SK-N-MC (cell line): ENCODE measurements around the gene POLDIP3.
"Not testable (repeated sequence)": the region's sequence is repeated elsewhere in the genome, so short reads cannot be mapped to it uniquely, and the experiment has no call there.

ENCODE experiments used
- DNase-seq: peaks from one replicate; pipeline ENCODE4 v3.0.0-alpha.2; 2011; ENCODE audit warnings: low read depth, low spot score
- H3K27ac ChIP-seq: fragments of 200-600 bp; sonication (generic); 2 replicates; pipeline ENCODE4 v1.5.1; 2016; ENCODE audit warnings: mixed run types
- H3K36me3 ChIP-seq: fragments of 200-600 bp; sonication (generic); 2 replicates; pipeline ENCODE4 v1.6.1; 2017; ENCODE audit warnings: antibody characterized with exemption, low read length, mixed read lengths; ENCODE audit not compliant: insufficient read depth
- H3K4me3 ChIP-seq: fragments of 200-600 bp; sonication (generic); 2 replicates; pipeline ENCODE4 v1.5.1; 2016
- H3K9ac ChIP-seq: fragments of 200-600 bp; sonication (generic); 2 replicates; pipeline ENCODE4 v1.8.0; 2017; ENCODE audit warnings: mixed run types, mixed read lengths; ENCODE audit not compliant: insufficient read length
- H3K9me3 ChIP-seq: fragments of 200-600 bp; sonication (generic); 2 replicates; pipeline ENCODE4 v1.6.1; 2017; ENCODE audit warnings: low read depth, mild to moderate bottlenecking, antibody characterized with exemption, low read length, moderate library complexity, mixed read lengths
- EZH2 ChIP-seq: fragments of 200-600 bp; sonication (generic); IDR thresholded peaks from one replicate; pipeline ENCODE4 v1.6.1; 2017; ENCODE audit warnings: antibody characterized with exemption
- FOXP2 ChIP-seq: optimal IDR thresholded peaks from 2 replicates; pipeline ENCODE3; 2011; ENCODE audit warnings: mild to moderate bottlenecking, moderate library complexity; ENCODE audit not compliant: insufficient read depth; ENCODE audit errors: extremely low read length, control extremely low read depth
- POLR2AphosphoS5 ChIP-seq: IDR thresholded peaks from 2 replicates; pipeline ENCODE4 v1.6.1; 2012; ENCODE audit warnings: mild to moderate bottlenecking, low read depth, low read length, borderline replicate concordance

Gene POLDIP3

DNA sequence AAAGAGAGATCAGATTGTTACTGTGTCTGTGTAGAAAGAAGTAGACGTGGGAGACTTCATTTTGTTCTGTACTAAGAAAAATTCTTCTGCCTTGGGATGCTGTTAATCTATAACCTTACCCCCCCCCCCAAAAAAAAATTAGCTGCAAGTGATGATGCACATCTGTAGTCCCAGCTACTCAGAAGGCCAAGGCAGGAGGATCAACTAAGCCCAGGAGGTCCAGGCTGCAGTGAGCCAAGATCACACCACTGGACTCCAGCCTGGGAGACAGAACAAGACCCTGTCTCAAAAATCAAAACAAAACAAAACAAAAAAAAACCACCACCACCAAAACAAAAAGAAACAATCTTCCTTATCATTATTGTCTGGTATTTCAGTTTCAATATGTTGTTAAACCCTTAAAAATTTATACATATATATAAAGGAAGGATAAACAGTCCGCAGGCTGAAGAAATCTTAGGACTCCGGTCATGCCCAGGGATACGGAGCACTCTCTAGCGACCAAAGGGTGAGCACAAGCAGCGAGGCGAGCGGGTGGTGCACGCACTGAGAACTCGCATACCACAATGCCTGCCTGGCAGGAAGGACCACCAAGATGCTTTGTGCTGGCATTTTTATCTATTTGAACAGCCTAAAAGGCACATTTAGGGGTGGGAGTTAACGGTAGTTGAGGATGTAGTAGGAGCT is 6.4 kb downstream of the POLDIP3 start:
- peak overlapping the region; percentile 82 for H3K27ac ChIP-seq
- DNase-seq = no peak
- TF ChIP-seq FOXP2 = no peak
- TF ChIP-seq POLR2AphosphoS5 = no peak
- TF ChIP-seq EZH2 = no peak
- peaks cover 48% of the 10 kb centered on the region for H3K36me3 ChIP-seq
- H3K9ac ChIP-seq = no peak overlapping the region
- H3K9me3 ChIP-seq = no peaks in the 10 kb centered on the region
- peak overlapping the region; percentile 54 for H3K4me3 ChIP-seq

GRCh38 chr22:42607641-42608040 is 7.0 kb downstream of the POLDIP3 start:
- not testable (repeated sequence) for DNase-seq, H3K9me3 ChIP-seq, H3K9ac ChIP-seq, H3K27ac ChIP-seq, H3K4me3 ChIP-seq
- peaks cover 51% of the 10 kb centered on the region for H3K36me3 ChIP-seq

DNA sequence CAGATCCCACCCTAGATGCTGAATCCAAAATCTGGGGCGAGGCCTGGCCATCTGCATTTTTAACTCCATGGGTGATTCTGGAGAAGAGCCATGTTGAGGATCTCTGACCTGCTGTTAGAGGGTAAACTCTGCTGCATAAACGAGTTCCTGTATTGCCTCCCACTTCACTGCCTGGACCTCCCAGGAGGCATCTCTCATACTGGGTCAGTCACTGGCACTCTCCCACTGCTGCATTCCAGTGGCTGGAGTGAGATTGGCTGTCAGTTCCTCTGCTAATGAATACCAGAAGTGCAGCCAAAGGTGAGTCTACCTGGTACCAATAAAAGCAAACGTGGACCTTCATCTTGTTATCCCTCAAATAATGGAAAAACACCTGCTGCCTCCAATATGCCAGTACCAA is 10.3 kb downstream of the POLDIP3 start:
- Histone ChIP-seq H3K4me3 (no peak overlapping the region), H3K9ac (no peak overlapping the region), H3K36me3 (peaks cover 65% of the 10 kb centered on the region), H3K27ac (no peak overlapping the region), H3K9me3 (no peaks in the 10 kb centered on the region)
- no peak for DNase-seq
- TF ChIP-seq EZH2 = no peak
- no peak for TF ChIP-seq FOXP2
- no peak for TF ChIP-seq POLR2AphosphoS5

DNA sequence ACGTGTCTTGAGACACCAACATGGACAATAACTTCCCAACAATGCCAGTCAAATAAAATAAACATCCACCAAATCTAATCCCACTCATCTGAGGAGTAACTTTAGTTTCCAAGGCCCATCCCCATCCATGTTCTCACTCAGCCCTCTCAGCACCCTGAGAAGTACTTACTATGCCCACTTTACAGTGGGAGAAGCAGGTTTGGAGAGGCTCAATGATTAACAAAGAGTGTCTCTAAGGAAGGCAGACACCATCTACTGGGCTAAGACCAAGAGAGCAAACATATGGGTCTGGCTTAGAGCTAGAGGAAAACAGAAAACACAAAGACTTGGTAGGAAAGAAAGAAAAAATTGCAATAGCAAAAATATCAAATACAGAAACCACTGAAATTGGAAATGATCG is 11.3 kb downstream of the POLDIP3 start:
- Histone ChIP-seq H3K9ac (no peak overlapping the region), H3K36me3 (peaks cover 73% of the 10 kb centered on the region), H3K27ac (0 out of 2 replicates have a peak overlapping the region, but pooled peaks have one; percentile 46), H3K9me3 (no peaks in the 10 kb centered on the region), H3K4me3 (no peak overlapping the region)
- DNase-seq = no peak
- TF ChIP-seq FOXP2 (no peak), EZH2 (no peak), POLR2AphosphoS5 (no peak)

DNA sequence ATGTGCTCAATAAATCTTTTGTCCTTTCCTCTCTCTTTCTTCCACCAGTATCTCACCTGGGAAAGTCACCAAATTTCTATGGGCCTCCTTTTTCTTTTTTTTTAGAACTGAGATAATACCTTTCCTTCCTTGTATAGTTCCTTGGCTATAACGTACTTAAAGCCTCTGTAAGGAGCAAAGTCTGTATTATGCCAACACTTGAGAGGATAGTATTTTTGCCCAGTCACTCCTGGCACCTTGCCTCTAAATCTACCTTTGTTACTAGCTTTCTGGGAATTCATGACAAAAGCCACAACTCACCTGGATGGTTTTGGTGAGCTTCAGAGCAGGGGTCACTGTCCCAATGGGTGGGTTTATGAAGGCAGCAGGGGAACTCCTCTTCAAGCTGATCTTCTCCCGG is 12.2 kb downstream of the POLDIP3 start:
- H3K4me3 ChIP-seq = no peak overlapping the region
- no peak overlapping the region for H3K9ac ChIP-seq
- no peak overlapping the region for H3K27ac ChIP-seq
- no peaks in the 10 kb centered on the region for H3K9me3 ChIP-seq
- TF ChIP-seq POLR2AphosphoS5 (no peak), EZH2 (no peak), FOXP2 (no peak)
- DNase-seq = no peak
- H3K36me3 ChIP-seq = peaks cover 73% of the 10 kb centered on the region

DNA sequence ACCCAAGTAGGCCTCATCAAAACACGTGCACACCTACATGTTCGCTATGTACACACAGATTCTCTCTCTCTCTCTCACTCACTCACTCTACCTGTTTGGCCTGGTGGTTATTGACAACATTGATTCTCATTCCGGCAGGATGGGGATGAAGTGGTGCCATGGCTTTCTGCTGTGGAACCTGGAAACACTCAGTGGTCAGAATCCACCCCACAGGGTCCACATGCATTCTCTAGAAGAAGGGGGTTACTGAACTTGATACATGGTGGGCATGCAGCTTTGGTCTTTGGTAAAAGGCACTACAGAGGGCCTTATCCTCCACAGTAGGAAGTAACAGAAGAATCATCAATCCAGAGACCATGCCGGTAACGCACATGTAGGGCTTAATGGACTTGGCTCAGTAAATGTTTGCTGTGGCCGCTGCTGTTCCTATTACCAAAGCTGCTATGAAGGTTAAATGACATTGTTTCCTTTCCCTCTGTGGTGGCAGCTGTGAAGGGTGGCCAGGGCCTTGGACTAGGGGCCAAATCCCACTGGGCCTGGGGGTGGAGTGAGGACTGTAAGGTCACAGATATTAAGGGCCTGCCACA is 12.7 kb downstream of the POLDIP3 start:
- no peak overlapping the region for H3K9ac ChIP-seq
- no peak overlapping the region for H3K4me3 ChIP-seq
- no peak overlapping the region for H3K27ac ChIP-seq
- H3K36me3 ChIP-seq = peaks cover 78% of the 10 kb centered on the region
- no peak for DNase-seq
- no peaks in the 10 kb centered on the region for H3K9me3 ChIP-seq
- TF ChIP-seq FOXP2 (no peak), POLR2AphosphoS5 (no peak), EZH2 (no peak)

DNA sequence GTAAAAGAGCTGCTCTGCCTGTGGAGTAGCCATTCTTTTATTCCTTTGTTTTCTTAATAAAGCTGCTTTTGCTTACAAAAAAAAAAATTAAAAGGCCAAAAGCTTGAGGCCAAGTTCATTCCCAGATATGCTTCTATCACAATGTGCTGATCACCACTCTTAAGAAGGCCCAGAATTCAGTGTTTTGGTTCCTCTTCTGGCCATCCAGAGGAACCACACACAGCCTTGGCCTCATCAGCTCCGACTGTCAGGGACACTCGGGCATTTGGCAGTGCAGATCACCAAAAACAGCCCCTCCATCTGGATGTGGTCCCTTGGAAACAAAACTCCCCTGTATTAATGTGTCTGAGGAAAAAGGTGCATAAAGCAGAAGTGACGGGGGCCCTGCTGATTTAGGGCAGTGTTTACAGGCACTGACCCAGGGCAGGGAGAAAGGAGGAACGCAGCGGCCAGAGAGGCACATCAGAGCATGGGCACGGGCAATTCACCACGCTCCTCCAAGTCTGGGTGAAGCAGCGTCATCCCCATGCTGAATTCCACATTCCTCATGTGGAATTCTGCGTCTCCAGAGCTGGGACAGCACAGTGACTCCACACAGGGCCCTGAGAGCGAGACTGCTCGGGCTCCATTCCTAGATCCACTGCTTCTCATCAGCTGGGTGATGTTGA is 17.7 kb downstream of the POLDIP3 start:
- no peak for TF ChIP-seq POLR2AphosphoS5
- no peak for TF ChIP-seq FOXP2
- no peak for TF ChIP-seq EZH2
- DNase-seq = no peak
- Histone ChIP-seq H3K4me3 (no peak overlapping the region), H3K36me3 (peaks cover 79% of the 10 kb centered on the region), H3K9me3 (no peaks in the 10 kb centered on the region), H3K9ac (no peak overlapping the region), H3K27ac (no peak overlapping the region)

DNA sequence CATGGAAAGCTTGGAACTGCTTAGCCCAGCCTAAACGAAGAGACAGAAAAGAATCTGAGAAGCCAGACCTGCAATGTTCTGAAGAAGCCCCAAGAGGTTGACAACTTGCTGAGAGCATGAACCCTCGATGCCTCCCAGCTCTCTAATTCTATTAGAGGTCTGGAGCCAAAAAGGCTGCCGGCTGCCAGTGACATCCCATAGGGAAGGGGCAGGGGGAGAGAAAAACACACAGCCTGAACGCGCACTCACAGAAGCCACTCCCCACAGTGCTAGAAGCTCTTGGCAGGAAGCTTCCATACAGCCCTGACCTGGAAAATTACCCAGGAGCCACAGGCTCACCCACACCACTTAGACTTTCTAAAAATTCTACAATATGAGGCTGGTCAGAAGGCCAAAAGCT is 18.3 kb downstream of the POLDIP3 start:
- no peak overlapping the region for H3K9ac ChIP-seq
- DNase-seq = no peak
- H3K27ac ChIP-seq = no peak overlapping the region
- H3K4me3 ChIP-seq = no peak overlapping the region
- H3K36me3 ChIP-seq = peaks cover 81% of the 10 kb centered on the region
- TF ChIP-seq FOXP2 (no peak), EZH2 (no peak), POLR2AphosphoS5 (no peak)
- H3K9me3 ChIP-seq = no peaks in the 10 kb centered on the region
